HCT116 (cell line): ENCODE data around the gene ADGRL3. TPM values are rescaled to one million over a fixed set of nuclear protein-coding genes. Genes with fewer than 3 reads are reported as not detected.

ENCODE experiments used
- ATAC-seq: fragments of 200-7000 bp; cut with Tn5 transposase; 2 replicates; pipeline ENCODE4 v1.9.1; 2020; ENCODE audit warnings: mild to moderate bottlenecking, moderate library complexity
- BruUV-seq: library from RNA; stranded (reverse); fragments of 400-500 nt; replicated peaks from 2 replicates; lab custom pipeline; 2021; lab: Mats Ljungman, UMichigan
- CTCF ChIA-PET: fragments of 300-600 bp; sonication (Branson Sonifier 250); formaldehyde crosslinking; loops from one replicate; lab custom pipeline; 2021; ENCODE audit warnings: antibody characterized with exemption; lab: Charles Lee
- POLR2A ChIA-PET: fragments of 300-600, 350-600 bp; sonication (Branson Sonifier 250); formaldehyde crosslinking; loops from one replicate; lab custom pipeline; 2021; ENCODE audit warnings: antibody characterized with exemption; lab: Charles Lee
- RAD21 ChIA-PET, 2 experiments: fragments of 300-600 bp; sonication (Branson Sonifier 250); formaldehyde crosslinking; loops; one replicate each; lab custom pipeline; 2023; ENCODE audit warnings: low total read pairs in 2 of 2; ENCODE audit not compliant: uncharacterized antibody in 2 of 2, unreplicated experiment in 2 of 2, low non-redundant PET in 1 of 2; lab: Charles Lee
- DNase-seq: peaks from one replicate; pipeline ENCODE4 v3.0.0-alpha.2; 2010; ENCODE audit warnings: low read depth, low spot score
- H2AFZ ChIP-seq: fragments of 200-600 bp; shearing (Covaris generic), sonication (generic); 2 replicates; pipeline ENCODE4 v1.6.1; 2017; ENCODE audit warnings: low read depth, mixed run types, mixed read lengths, antibody characterized with exemption, low read length; ENCODE audit not compliant: poor library complexity, severe bottlenecking
- H3K27ac ChIP-seq: 2 replicates; pipeline ENCODE4 v1.5.1; 2012; ENCODE audit warnings: low read depth, low read length
- H3K27me3 ChIP-seq: fragments of 200-600 bp; sonication (generic); 2 replicates; pipeline ENCODE4 v1.6.1; 2016; ENCODE audit warnings: mixed run types, low read length, mixed read lengths; ENCODE audit not compliant: insufficient read depth
- H3K36me3 ChIP-seq, 2 experiments: fragments of 200-500 bp in 1 of 2; fragments of 200-600 bp in 1 of 2; sonication (Bioruptor generic) in 1 of 2; sonication (generic) in 1 of 2; 2 replicates each; pipeline versions ENCODE4 v1.5.1 to v1.6.1; 2014 to 2016; ENCODE audit warnings: low read length in 2 of 2, inconsistent platforms in 1 of 2, mixed read lengths in 1 of 2, mixed run types in 1 of 2; ENCODE audit not compliant: insufficient read depth in 2 of 2, control insufficient read depth in 1 of 2
- H3K4me1 ChIP-seq, 2 experiments: fragments of 200-600 bp in 1 of 2; sonication (generic) in 1 of 2; 2 replicates each; pipeline versions ENCODE4 v1.5.1 to v1.6.1; 2012 to 2017; ENCODE audit warnings: low read length in 2 of 2, inconsistent platforms in 1 of 2, mild to moderate bottlenecking in 1 of 2, mixed read lengths in 1 of 2, mixed run types in 1 of 2, moderate library complexity in 1 of 2; ENCODE audit not compliant: insufficient read depth in 2 of 2, control insufficient read depth in 1 of 2
- H3K4me2 ChIP-seq: fragments of 200-600 bp; sonication (generic); 2 replicates; pipeline ENCODE4 v1.6.1; 2017; ENCODE audit warnings: mixed run types, low read length, mixed read lengths
- H3K4me3 ChIP-seq, 2 experiments: fragments of 200-600 bp in 1 of 2; sonication (generic) in 1 of 2; replicated peaks in 1 of 2; 2 replicates each; pipeline ENCODE4 v1.5.1; 2011 to 2016; ENCODE audit warnings: low read length in 2 of 2, control low read depth in 1 of 2, low read depth in 1 of 2, mild to moderate bottlenecking in 1 of 2, mixed read lengths in 1 of 2, mixed run types in 1 of 2
- H3K79me2 ChIP-seq: fragments of 200-600 bp; sonication (generic); 2 replicates; pipeline ENCODE4 v1.6.1; 2017; ENCODE audit warnings: mild to moderate bottlenecking, mixed run types, low read length, moderate library complexity, mixed read lengths; ENCODE audit not compliant: insufficient read depth
- H3K9ac ChIP-seq: fragments of 200-600 bp; sonication (generic); 2 replicates; pipeline ENCODE4 v1.6.1; 2016; ENCODE audit warnings: low read length, mixed read lengths
- H3K9me2 ChIP-seq: fragments of 200-600 bp; sonication (generic), shearing (Covaris generic); 2 replicates; pipeline ENCODE4 v1.6.1; 2017; ENCODE audit warnings: mixed run types, mild to moderate bottlenecking, moderate library complexity; ENCODE audit not compliant: insufficient read depth
- H3K9me3 ChIP-seq, 2 experiments: fragments of 200-500 bp in 1 of 2; fragments of 200-600 bp in 1 of 2; sonication (Bioruptor generic) in 1 of 2; sonication (generic) in 1 of 2; 2 replicates each; pipeline ENCODE4 v1.6.1; 2014 to 2017; ENCODE audit warnings: low read length in 2 of 2, mixed read lengths in 2 of 2, inconsistent platforms in 1 of 2, low read depth in 1 of 2, mild to moderate bottlenecking in 1 of 2, mixed run types in 1 of 2, moderate library complexity in 1 of 2; ENCODE audit not compliant: control insufficient read depth in 1 of 2, insufficient read depth in 1 of 2
- H4K20me1 ChIP-seq: fragments of 200-600 bp; sonication (generic), shearing (Covaris generic); 2 replicates; pipeline ENCODE4 v1.6.1; 2017; ENCODE audit warnings: mixed run types, mild to moderate bottlenecking, moderate library complexity; ENCODE audit not compliant: insufficient read depth
- EGR1 ChIP-seq: IDR thresholded peaks from 2 replicates; pipeline ENCODE4 v1.6.1; 2012; ENCODE audit warnings: low read depth
- EZH2 ChIP-seq: fragments of 200-600 bp; sonication (generic); IDR thresholded peaks from 2 replicates; pipeline ENCODE4 v1.6.1; 2017; ENCODE audit warnings: antibody characterized with exemption, mixed run types
- JUND ChIP-seq: IDR thresholded peaks from 2 replicates; pipeline ENCODE4 v1.6.1; 2012
- RAD21 ChIP-seq: IDR thresholded peaks from 2 replicates; pipeline ENCODE4 v1.6.1; 2012; ENCODE audit warnings: low read depth, mild to moderate bottlenecking
- SIN3A ChIP-seq: IDR thresholded peaks from 2 replicates; pipeline ENCODE4 v1.6.1; 2012; ENCODE audit warnings: low read depth
- SP1 ChIP-seq: IDR thresholded peaks from 2 replicates; pipeline ENCODE4 v1.6.1; 2012; ENCODE audit warnings: low read depth
- SRF ChIP-seq: IDR thresholded peaks from 2 replicates; pipeline ENCODE4 v1.6.1; 2012; ENCODE audit warnings: low read depth
- TCF7L2 ChIP-seq: IDR thresholded peaks from 2 replicates; pipeline ENCODE4 v1.7.0; 2011; ENCODE audit warnings: borderline replicate concordance, inconsistent platforms; ENCODE audit not compliant: insufficient read depth, insufficient read length; ENCODE audit errors: extremely low read depth
- YY1 ChIP-seq: IDR thresholded peaks from 2 replicates; pipeline ENCODE4 v1.6.1; 2011; ENCODE audit warnings: low read length, low read depth, moderate library complexity, mild to moderate bottlenecking; ENCODE audit not compliant: insufficient replicate concordance; ENCODE audit errors: extremely low read depth
- ZNF274 ChIP-seq: fragments of 200-500 bp; sonication (Bioruptor generic); IDR thresholded peaks from 2 replicates; pipeline ENCODE4 v1.6.1; 2014; ENCODE audit warnings: mild to moderate bottlenecking, low read depth, low read length, inconsistent platforms
- intact Hi-C: fragments of 100-400 bp; cut with micrococcal nuclease; formaldehyde crosslinking; loops from 2 replicates; pipeline ENCODE4 v1.10.0; 2022
- total RNA-seq: library from RNA; stranded (reverse); gene quantifications from one replicate; pipeline ENCODE4 v1.2.1, GENCODE V29; 2021; ENCODE audit not compliant: unreplicated experiment
- TF ChIP-seq, protein P1 (sequence below): IDR thresholded peaks from 2 replicates; pipeline ENCODE4 v1.6.1; 2012
- TF ChIP-seq, protein P2 (sequence below): IDR thresholded peaks from 2 replicates; pipeline ENCODE4 v1.6.1; 2011; ENCODE audit warnings: mild to moderate bottlenecking, low read length, moderate library complexity; ENCODE audit not compliant: insufficient replicate concordance; ENCODE audit errors: extremely low read depth
- TF ChIP-seq, protein P3 (sequence below), 3 experiments: fragments of 200-600 bp in 1 of 3; sonication (generic) in 1 of 3; IDR thresholded peaks in 2 of 3; conservative IDR thresholded peaks in 1 of 3; 2 replicates each; pipeline ENCODE4 v1.5.1; 2012 to 2017; ENCODE audit warnings: low read depth in 2 of 3, low read length in 2 of 3, antibody characterized with exemption in 1 of 3, borderline replicate concordance in 1 of 3, control low read depth in 1 of 3, mild to moderate bottlenecking in 1 of 3, mixed read lengths in 1 of 3, mixed run types in 1 of 3, moderate library complexity in 1 of 3; ENCODE audit not compliant: insufficient read depth in 1 of 3

ADGRL3 gene
- total RNA-seq, 1 experiment from 2014 or later = not detected

DNA sequence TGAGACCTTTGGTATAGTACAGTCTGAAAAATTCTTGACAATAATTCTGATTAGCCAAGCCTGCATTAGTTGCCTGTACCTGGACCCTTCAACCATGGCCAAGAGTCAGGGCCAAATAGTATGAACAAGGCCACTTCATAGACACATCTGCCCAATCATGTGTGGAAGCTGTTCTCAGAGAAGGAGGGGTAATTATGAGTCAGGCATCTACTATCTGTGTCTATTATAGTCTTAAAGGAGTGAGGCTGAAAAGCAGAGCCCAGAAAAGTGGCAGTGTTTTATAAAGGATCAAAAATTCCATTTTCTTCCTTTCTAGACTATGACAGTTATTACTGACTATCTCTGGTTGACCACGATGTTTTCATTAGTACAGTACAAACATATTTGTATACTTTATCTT lies 5.0 kb upstream of the ADGRL3 start:
- intact Hi-C loops = no loop called here
- Histone ChIP-seq H2AFZ (no peak overlapping the region), H3K9ac (no peak overlapping the region), H3K9me3 (peaks cover 23 to 27% of the 10 kb centered on the region in 2 experiments; a peak in 2 of 4 replicates), H3K4me1 (no peaks in the 10 kb centered on the region), H3K9me2 (no peaks in the 10 kb centered on the region), H3K4me2 (no peak overlapping the region), H3K27ac (no peak overlapping the region), H3K79me2 (no peaks in the 10 kb centered on the region), H4K20me1 (no peaks in the 10 kb centered on the region), H3K4me3 (no peak overlapping the region), H3K36me3 (no peaks in the 10 kb centered on the region), H3K27me3 (no peaks in the 10 kb centered on the region)
- DNase-seq = no peak
- RAD21 ChIA-PET = no interaction called here
- CTCF ChIA-PET = no interaction called here
- BruUV-seq = no TSS peak
- TF ChIP-seq EZH2 = no peak
- no peak for TF ChIP-seq JUND
- TF ChIP-seq, protein P1, sequence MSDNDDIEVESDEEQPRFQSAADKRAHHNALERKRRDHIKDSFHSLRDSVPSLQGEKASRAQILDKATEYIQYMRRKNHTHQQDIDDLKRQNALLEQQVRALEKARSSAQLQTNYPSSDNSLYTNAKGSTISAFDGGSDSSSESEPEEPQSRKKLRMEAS = no peak
- TF ChIP-seq YY1 = no peak
- TF ChIP-seq SRF = no peak
- no peak for TF ChIP-seq ZNF274
- TF ChIP-seq TCF7L2 = no peak
- no peak for TF ChIP-seq SIN3A
- no peak for TF ChIP-seq EGR1
- TF ChIP-seq, protein P2, sequence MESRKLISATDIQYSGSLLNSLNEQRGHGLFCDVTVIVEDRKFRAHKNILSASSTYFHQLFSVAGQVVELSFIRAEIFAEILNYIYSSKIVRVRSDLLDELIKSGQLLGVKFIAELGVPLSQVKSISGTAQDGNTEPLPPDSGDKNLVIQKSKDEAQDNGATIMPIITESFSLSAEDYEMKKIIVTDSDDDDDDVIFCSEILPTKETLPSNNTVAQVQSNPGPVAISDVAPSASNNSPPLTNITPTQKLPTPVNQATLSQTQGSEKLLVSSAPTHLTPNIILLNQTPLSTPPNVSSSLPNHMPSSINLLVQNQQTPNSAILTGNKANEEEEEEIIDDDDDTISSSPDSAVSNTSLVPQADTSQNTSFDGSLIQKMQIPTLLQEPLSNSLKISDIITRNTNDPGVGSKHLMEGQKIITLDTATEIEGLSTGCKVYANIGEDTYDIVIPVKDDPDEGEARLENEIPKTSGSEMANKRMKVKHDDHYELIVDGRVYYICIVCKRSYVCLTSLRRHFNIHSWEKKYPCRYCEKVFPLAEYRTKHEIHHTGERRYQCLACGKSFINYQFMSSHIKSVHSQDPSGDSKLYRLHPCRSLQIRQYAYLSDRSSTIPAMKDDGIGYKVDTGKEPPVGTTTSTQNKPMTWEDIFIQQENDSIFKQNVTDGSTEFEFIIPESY = no peak
- no peak for TF ChIP-seq RAD21
- TF ChIP-seq, protein P3, sequence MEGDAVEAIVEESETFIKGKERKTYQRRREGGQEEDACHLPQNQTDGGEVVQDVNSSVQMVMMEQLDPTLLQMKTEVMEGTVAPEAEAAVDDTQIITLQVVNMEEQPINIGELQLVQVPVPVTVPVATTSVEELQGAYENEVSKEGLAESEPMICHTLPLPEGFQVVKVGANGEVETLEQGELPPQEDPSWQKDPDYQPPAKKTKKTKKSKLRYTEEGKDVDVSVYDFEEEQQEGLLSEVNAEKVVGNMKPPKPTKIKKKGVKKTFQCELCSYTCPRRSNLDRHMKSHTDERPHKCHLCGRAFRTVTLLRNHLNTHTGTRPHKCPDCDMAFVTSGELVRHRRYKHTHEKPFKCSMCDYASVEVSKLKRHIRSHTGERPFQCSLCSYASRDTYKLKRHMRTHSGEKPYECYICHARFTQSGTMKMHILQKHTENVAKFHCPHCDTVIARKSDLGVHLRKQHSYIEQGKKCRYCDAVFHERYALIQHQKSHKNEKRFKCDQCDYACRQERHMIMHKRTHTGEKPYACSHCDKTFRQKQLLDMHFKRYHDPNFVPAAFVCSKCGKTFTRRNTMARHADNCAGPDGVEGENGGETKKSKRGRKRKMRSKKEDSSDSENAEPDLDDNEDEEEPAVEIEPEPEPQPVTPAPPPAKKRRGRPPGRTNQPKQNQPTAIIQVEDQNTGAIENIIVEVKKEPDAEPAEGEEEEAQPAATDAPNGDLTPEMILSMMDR (IDR thresholded peaks at IDR 0.05 in 2 of 3, conservative IDR thresholded peaks at IDR 0.05 in 1 of 3; ENCODE audit: borderline replicate concordance in 1 of 3, insufficient read depth in 1 of 3, low read depth in 2 of 3, low read length in 2 of 3) = no peak
- TF ChIP-seq SP1 = no peak
- no peak for ATAC-seq
- POLR2A ChIA-PET = no interaction called here
